Measurements from ENCODE around the gene SH2D7.

DNA sequence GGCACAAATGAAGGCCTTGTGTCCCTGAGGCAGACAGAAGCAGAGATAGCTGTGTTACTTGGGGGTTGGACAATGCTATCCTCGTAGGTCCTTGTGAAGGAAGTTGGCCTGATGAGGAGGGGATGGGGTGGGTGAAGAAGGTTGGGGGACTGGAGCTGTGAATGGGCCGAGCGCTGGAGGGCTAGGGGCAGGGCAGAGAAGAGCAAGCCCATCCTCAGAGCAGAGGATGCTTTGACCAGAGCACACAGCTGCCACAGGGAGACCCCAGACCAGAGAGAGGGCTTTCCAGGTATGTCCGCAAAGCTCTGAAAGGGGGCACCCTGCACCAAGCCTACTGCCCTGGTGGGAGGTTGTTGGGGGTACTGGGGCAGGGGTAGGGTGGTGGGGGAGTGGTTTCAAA, 9.2 kb upstream of the SH2D7 start:
- TF ChIP-seq, protein P1, sequence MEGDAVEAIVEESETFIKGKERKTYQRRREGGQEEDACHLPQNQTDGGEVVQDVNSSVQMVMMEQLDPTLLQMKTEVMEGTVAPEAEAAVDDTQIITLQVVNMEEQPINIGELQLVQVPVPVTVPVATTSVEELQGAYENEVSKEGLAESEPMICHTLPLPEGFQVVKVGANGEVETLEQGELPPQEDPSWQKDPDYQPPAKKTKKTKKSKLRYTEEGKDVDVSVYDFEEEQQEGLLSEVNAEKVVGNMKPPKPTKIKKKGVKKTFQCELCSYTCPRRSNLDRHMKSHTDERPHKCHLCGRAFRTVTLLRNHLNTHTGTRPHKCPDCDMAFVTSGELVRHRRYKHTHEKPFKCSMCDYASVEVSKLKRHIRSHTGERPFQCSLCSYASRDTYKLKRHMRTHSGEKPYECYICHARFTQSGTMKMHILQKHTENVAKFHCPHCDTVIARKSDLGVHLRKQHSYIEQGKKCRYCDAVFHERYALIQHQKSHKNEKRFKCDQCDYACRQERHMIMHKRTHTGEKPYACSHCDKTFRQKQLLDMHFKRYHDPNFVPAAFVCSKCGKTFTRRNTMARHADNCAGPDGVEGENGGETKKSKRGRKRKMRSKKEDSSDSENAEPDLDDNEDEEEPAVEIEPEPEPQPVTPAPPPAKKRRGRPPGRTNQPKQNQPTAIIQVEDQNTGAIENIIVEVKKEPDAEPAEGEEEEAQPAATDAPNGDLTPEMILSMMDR (conservative IDR thresholded peaks at IDR 0.05) = no peak
- TF ChIP-seq EZH2 (IDR thresholded peaks at IDR 0.05; ENCODE audit: low read depth) = no peak
